Large intestine (tissue), 3 donors: ENCODE measurements around the gene TDP1. TPM values are rescaled to one million over a fixed set of nuclear protein-coding genes. Genes with fewer than 3 reads are reported as not detected.
A peak's percentile ranks its signal among the peaks of the same experiment; 100 is the strongest.

Experiments used
- DNase-seq, 2 donors: peaks; one replicate each; pipeline versions ENCODE4 v3.0.0 to v3.0.0-alpha.2; 2013
- H3K27ac ChIP-seq: one replicate; pipeline ENCODE4 v1.5.1; 2013; ENCODE audit warnings: low read length
- H3K27me3 ChIP-seq: 2 replicates; pipeline ENCODE4 v1.6.1; 2013; ENCODE audit warnings: low read length; ENCODE audit not compliant: control insufficient read depth, insufficient read depth
- H3K36me3 ChIP-seq: 2 replicates; pipeline ENCODE4 v1.6.1; 2013; ENCODE audit warnings: low read length; ENCODE audit not compliant: control insufficient read depth, insufficient read depth
- H3K4me1 ChIP-seq: one replicate; pipeline ENCODE4 v1.6.1; 2013; ENCODE audit warnings: low read length; ENCODE audit not compliant: control insufficient read depth, insufficient read depth
- H3K4me3 ChIP-seq: one replicate; pipeline ENCODE4 v1.5.1; 2013; ENCODE audit warnings: low read length
- H3K9me3 ChIP-seq: one replicate; pipeline ENCODE4 v1.6.1; 2013; ENCODE audit warnings: mild to moderate bottlenecking, low read depth, low read length, moderate library complexity; ENCODE audit not compliant: control insufficient read depth
- WGBS: methylation state at CpG from one replicate; pipeline ENCODE4 v1.1.5; 2013; ENCODE audit warnings: low lambda C conversion rate; ENCODE audit not compliant: insufficient coverage; 5-methylcytosine and 5-hydroxymethylcytosine counted together
- polyA plus RNA-seq: library from polyadenylated mRNA; unstranded; fragments of 120-200 nt; gene quantifications from one replicate; pipeline ENCODE4 v1.2.1, GENCODE V29; 2013

Gene TDP1
- polyA plus RNA-seq, 1 donor: 17.2 TPM

- H3K27ac ChIP-seq: no peak overlapping the region
- H3K36me3 ChIP-seq: peaks cover 23% of the 10 kb centered on the region
- H3K9me3 ChIP-seq: no peaks in the 10 kb centered on the region
- no peak overlapping the region for H3K4me3 ChIP-seq
- peaks cover 5% of the 10 kb centered on the region for H3K4me1 ChIP-seq
- no CpG with 5 or more reads among the region's 3 CpGs for WGBS
- no peak for DNase-seq
- H3K27me3 ChIP-seq: no peaks in the 10 kb centered on the region
These were observed 4.2 kb downstream of the TDP1 start for GRCh38 chr14:89959853-89960445.

GRCh38 chr14:89960914-89961313 is 5.2 kb downstream of the TDP1 start:
- no peak overlapping the region for H3K4me3 ChIP-seq
- no peaks in the 10 kb centered on the region for H3K27me3 ChIP-seq
- peaks cover 27% of the 10 kb centered on the region for H3K36me3 ChIP-seq
- H3K27ac ChIP-seq: no peak overlapping the region
- WGBS: no CpG with 5 or more reads among the region's 3 CpGs
- no peaks in the 10 kb centered on the region for H3K9me3 ChIP-seq
- peaks cover 5% of the 10 kb centered on the region for H3K4me1 ChIP-seq
- DNase-seq: peak in 1 of 2 donors; percentile 10

GRCh38 chr14:89963288-89963978 is 7.7 kb downstream of the TDP1 start:
- DNase-seq: no peak
- 67% methylated on average over 1 of the region's 10 CpGs for WGBS
- Histone ChIP-seq H3K9me3 (no peaks in the 10 kb centered on the region), H3K4me1 (no peaks in the 10 kb centered on the region), H3K36me3 (peaks cover 37% of the 10 kb centered on the region), H3K27me3 (no peaks in the 10 kb centered on the region), H3K4me3 (no peak overlapping the region), H3K27ac (no peak overlapping the region)

DNA sequence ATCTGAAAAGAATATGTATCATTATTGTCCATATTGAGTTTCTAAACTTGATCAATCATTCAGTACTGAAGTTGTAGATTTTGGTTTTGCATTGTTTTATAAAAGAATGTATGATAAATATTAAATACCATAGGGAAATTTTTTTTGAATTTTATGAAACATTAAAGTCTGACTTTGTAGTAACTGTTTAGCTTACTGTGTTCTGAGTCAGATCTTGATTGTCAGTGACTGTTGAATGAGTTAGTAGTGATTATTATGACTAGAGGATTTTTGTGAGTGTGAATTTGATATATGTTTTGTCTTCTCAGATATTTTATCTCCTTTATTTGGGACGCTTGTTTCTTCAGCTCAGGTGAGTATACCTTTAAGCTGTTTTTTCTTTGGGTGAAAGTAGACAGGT is 10.1 kb downstream of the TDP1 start:
- Histone ChIP-seq H3K27me3 (no peaks in the 10 kb centered on the region), H3K4me1 (no peaks in the 10 kb centered on the region), H3K9me3 (no peaks in the 10 kb centered on the region), H3K4me3 (no peak overlapping the region), H3K36me3 (peaks cover 44% of the 10 kb centered on the region), H3K27ac (no peak overlapping the region)
- WGBS: no CpG with 5 or more reads among the region's 1 CpG
- DNase-seq: no peak

DNA sequence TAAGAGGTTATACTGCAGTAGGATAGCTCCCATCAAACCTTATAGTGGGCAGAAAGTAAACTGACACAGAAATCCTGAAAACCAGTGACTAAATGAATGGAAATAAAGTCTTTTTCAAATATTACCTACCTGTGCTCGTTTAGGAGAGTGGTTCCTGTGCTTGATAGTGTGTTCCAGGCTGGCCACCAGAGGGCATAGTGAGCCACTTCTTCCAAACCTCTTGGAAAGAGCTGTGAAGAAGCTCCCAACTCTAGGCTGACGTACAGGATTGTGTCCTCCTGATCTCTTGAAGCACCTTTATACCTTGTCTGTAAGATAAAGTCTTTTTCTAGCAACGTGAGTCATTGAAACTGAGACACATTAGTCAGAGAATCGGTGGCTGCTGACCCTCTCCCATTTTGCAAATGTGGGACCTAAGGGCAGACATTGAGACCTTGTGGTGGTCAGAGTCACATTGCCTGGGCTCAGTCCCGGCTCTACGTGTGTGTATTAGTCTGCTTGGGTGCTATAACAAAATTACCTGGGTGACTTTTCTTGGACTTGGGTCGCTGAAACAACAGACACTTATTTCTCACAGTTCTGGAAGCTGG is 17.6 kb downstream of the TDP1 start:
- peaks cover 54% of the 10 kb centered on the region for H3K36me3 ChIP-seq
- DNase-seq: peak; percentile 57 to 62
- no peaks in the 10 kb centered on the region for H3K9me3 ChIP-seq

DNA sequence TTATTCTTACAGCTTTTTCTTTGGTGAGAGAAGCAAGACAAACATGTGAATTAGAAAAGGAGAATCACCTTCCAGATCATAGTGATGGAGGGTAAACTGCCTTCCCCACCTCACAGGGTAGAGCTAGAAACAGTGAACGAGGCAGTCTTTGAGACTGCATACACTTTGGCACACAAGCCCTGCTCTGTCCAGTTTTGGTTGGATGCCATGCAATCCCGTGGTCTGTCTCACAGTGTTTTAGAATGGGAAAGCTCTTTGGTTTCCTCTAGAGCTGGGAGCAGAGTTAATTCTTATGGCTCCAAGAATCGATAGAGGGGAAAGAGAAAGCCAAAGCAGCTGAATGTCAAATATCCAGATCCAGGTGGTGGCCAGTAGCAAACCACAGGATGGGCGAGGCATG is 21.9 kb downstream of the TDP1 start:
- no peaks in the 10 kb centered on the region for H3K4me1 ChIP-seq
- no peak overlapping the region for H3K4me3 ChIP-seq
- WGBS: no CpG with 5 or more reads among the region's 4 CpGs
- no peak overlapping the region for H3K27ac ChIP-seq
- no peaks in the 10 kb centered on the region for H3K27me3 ChIP-seq
- no peak for DNase-seq
- H3K36me3 ChIP-seq: peaks cover 53% of the 10 kb centered on the region
- H3K9me3 ChIP-seq: no peaks in the 10 kb centered on the region

More for the DNA sequence above, 17.6 kb downstream of the TDP1 start:
- Histone ChIP-seq H3K27me3 (no peaks in the 10 kb centered on the region), H3K4me1 (no peaks in the 10 kb centered on the region), H3K27ac (no peak overlapping the region), H3K4me3 (no peak overlapping the region)
- WGBS: no CpG with 5 or more reads among the region's 7 CpGs

DNA sequence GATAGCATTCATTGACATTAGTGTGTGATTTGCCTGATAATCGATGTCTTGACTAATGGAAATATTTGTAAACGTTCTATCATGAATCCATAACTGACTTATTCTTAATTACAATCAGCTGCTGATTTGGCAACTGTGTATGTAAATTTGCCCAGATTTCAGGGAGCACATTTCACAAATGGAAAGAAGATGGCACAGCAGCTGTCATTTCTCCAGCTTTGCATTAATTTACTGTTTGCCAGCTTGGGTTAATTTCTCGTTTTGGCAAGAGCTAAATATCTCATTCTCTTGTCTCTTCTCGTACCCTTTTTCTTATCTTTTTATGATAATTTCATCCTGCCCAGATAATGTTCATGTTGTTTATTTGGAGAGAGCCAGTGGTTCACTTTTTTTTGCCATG is 22.9 kb downstream of the TDP1 start:
- DNase-seq: no peak
- no peaks in the 10 kb centered on the region for H3K4me1 ChIP-seq
- peaks cover 60% of the 10 kb centered on the region for H3K36me3 ChIP-seq
- H3K27ac ChIP-seq: no peak overlapping the region
- no peaks in the 10 kb centered on the region for H3K9me3 ChIP-seq
- no peaks in the 10 kb centered on the region for H3K27me3 ChIP-seq
- 87% methylated on average over 2 of the region's 4 CpGs for WGBS
- H3K4me3 ChIP-seq: no peak overlapping the region

DNA sequence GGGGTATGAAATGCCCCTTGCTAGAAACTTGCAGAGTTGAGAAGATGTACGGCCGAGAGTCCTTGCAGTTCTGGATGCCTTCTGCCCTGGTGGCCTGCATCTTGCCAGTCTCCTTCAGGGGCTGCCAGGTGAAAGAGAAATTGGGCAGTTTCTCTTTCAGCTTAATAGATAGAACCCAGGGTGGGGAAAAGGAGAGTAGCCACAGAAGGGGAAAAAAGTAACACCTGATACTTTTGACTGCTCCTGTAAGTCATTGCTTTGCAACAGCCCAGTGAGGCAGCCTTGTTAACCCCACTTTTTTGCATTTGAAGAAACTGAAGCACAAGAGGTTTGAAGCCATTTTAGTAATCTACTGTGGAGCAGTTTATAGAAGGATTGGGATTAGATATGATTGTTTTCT is 27.6 kb downstream of the TDP1 start:
- DNase-seq: no peak
- no peak overlapping the region for H3K4me3 ChIP-seq
- no CpG with 5 or more reads among the region's 2 CpGs for WGBS
- H3K27ac ChIP-seq: no peak overlapping the region
- H3K36me3 ChIP-seq: peaks cover 53% of the 10 kb centered on the region
- H3K27me3 ChIP-seq: no peaks in the 10 kb centered on the region
- no peaks in the 10 kb centered on the region for H3K4me1 ChIP-seq
- H3K9me3 ChIP-seq: no peaks in the 10 kb centered on the region

- Histone ChIP-seq H3K9me3 (no peaks in the 10 kb centered on the region), H3K4me3 (no peak overlapping the region), H3K27ac (no peak overlapping the region), H3K36me3 (peaks cover 42% of the 10 kb centered on the region), H3K4me1 (no peaks in the 10 kb centered on the region), H3K27me3 (no peaks in the 10 kb centered on the region)
- no peak for DNase-seq
- WGBS: 78% methylated on average over 1 of the region's 5 CpGs
These were observed 30.9 kb downstream of the TDP1 start for GRCh38 chr14:89986462-89987160.

DNA sequence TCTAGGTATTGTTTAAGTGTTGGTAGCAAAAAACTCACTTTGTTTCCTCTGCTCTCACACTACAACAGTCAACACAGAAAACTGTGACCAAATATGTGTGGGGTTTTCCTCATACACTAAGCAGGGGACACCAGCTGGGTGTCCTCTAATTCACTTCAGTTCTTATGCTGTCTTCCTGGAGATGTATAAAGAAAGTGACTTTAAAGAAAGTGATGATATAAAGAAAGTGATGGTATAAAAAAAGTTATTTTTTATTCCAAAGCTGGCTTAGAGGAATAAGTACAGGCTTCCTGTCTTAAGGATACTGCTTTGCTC is 31.4 kb downstream of the TDP1 start:
- no peaks in the 10 kb centered on the region for H3K9me3 ChIP-seq
- H3K27ac ChIP-seq: no peak overlapping the region
- DNase-seq: no peak
- H3K27me3 ChIP-seq: no peaks in the 10 kb centered on the region
- no peak overlapping the region for H3K4me3 ChIP-seq
- H3K36me3 ChIP-seq: peaks cover 38% of the 10 kb centered on the region
- no peaks in the 10 kb centered on the region for H3K4me1 ChIP-seq
